ENCODE data around the gene POFUT2.
"Not testable (repeated sequence)": the region's sequence is repeated elsewhere in the genome, so short reads cannot be mapped to it uniquely, and the experiment has no call there.

POFUT2 gene

DNA sequence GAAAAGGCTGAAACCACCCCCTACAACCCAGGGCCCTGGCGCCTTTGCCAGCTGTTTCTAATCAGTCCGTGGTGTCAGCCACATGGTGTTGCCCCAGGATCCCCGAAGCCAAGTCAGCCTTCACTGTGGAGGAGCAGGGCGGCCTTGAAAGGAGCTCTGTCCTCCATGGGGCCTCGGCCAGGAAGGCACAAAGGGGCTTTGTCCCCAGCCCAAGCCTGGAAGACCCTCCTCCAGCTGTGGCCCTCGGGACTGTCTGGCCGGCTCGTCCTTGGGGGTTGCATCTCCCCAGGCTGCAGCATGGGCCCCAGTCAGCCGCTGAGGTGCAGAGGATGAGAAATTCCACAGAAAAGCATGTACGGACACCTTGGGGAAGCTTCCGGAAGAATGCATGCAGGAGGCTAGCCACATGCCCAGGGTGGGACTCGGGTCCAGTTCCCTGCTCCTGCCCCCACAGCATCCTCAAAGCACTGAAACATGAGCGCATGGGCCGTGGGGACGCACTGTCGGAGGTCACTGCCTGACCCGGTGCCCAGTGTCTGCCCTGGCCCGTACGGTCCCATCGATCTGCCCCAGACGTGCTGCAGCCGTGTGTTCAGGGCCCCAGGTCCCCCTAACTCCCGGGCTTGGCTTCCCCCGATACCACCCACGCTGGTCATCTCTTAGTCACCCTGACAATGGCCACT lies 38.6 kb upstream of the POFUT2 start:
- peak; percentile 77 for DNase-seq (ENCODE audit: low spot score)

DNA sequence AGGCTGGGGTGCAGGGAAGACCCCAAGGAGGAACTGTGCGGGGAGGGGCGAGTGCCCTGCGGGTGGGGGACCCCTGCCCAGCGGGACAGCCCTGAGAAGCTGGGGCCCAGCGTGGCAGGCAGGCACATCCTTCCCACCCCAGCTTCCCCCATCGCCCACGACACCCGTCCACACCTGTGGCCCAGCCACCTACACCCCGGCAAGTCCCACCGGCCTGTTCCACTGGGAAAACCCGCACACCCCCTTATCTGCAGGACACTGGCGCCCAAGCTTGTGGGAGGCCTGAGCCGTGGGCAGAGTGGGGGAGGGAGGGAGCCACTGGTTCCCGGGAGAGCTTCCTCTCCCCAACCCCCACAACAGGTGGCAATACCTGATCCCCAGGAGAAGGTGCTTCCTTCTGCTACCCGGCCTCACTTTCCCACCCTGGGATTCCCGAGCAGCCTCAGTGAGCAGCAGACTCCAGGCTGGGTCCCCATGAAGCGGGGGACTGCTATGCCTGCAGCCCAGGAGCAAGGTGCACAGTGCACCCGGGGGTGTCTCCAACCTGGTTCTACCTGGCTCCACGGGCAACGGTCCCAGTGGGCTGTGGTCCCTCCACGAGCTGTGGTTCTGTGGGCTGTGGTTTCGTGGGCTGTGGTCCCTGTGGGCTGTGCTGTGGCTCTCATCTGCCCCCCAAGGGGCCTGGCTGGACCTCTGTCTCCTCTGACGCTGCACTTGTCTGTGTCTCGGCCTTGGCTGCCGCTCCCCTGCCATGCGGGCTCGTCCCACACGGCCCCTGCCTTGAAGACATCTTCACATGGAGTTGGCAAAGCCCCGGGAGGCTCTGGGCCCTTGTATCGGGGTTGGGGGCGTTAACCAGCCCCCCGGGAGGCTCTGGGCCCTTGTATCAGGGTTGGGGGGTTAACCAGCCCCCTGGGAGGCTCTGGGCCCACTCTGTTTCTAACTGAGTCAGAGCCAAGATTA lies 37.8 kb upstream of the POFUT2 start:
- no peak for DNase-seq (ENCODE audit: low spot score)

DNA sequence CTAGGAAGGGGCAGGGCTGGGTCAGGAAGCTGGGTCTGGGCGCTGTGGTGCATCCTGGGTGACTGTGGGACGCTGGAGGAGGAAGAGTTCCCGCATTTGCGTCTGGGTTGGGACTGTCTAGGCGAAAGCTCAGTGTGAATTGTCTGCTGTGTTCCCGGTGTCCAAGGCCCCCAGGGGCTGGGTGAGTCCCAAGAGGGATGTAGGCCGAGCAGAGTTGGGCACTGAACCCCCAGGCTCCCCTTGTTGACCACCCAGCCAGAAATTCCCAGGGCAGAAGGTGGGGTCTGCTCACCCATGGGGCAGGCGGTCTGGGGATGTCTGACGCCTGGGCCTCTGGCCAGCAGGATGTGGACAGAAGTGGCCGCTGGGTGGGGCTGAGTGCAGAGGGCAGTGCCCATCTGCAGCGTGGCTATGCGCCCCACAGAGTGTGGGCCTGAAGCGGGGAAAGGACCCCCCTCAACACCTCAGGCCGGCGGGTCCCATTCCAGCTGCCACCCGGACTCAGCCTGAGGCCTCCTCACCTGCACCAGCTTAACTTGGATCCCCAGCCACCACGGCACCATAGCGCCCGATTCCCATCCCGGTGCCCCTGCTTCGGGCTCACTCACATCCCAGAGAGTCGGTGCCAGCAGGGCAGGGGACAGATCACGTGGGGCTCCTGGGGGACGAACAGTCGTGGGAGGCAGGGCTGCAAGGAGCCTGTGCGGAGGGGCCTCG lies 37.0 kb upstream of the POFUT2 start:
- DNase-seq (ENCODE audit: low spot score): no peak

DNA sequence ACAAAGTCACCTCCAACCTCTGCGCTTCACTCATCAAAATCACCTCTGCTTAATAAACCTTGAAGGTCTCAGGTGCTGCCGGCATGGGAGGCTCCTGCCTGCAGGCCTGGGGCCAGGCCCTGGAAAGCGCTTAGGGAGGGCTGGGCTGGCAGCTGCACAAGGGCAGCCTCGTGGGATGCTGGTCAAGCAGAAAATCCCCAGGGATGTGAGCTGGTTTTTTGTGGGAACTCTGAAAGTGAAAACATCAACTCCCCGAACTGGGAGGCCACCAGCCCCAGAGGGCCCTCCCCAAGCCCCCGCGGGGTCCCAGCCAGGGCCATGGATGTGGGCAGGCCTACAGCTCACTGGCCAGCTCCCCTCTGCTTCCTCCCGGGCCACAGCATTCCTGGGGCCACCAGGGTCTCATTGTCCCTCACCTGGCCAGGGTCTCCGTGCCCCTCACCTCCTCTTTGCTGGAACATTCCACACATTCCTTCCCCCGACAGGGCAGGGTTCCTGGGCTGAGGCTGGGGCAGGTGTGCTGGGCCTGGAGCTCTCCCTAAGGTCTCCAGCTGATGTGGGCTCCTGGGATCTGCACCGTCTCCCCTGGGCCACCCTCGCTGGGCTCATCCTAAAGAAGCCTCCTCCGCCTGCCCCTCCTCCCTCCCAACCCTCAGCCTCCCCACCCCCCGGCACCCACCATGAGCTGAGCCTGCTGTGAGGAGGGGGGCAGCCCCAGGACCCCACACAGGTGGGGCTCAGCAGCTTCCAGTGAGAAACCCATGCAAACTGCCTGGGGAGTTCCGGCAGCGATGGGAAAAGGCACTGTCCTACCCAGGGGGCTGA lies 36.0 kb upstream of the POFUT2 start:
- DNase-seq (ENCODE audit: low spot score): no peak

DNA sequence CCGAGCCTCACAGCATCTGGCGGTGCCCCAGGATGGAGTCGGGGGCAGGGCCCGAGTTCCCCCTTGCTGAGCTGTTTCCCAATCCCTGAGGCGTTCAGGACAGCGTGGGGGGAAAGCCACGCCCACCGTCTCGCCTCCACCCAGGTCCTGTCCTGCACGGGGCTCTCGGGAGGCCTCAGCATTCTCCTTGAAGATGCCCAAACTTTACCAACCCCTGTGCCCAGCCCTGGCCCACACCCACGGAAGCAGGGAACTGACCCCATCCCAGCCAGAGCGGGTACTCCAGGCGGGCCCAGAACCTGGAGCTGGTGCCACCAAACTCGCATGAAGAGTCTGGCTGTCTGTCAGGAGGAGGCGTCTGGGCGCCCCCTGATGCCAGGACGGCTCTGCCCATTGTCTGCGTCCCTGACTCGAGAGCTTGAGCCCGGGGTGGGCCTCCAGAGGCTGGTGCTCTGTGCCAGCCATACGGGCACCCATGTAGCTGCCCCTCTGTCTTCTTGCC lies 35.3 kb upstream of the POFUT2 start:
- peak; percentile 79 for DNase-seq (ENCODE audit: low spot score)

DNA sequence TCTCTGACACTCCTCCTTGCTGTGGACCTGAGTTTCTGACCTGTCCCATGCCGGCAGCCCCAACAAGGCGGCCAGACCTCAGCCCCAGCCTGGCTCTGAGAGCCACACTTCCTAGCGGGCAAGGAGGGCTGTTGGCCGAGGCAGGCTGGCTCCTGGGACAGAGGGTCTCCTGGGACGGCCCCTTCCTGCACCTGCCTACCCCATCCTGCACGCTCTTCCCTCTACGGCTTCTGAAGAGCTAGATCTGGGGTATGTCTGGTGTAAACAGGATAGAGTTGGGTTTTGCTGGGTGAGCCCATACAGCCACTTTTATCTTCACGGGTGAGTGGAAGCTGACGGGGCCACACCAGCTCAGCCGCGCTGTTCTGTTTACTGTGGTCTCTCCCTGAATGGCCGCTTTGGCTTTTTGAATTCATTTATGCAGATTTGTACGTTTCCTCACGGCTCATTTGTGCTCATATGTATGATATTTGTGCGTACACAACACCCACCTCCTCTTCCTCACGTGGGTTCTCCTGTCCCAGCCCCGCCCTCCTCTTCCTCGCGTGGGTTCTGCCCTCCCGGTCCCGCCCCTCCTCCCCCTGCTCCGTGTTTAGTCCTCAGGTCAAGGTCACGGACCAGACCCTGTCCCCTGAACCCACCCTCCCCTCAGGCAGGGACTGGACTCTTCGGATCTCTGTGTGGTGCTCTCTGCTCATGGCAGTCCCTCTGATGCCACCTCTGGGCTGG lies 34.7 kb upstream of the POFUT2 start:
- no peak for DNase-seq (ENCODE audit: low spot score)

DNA sequence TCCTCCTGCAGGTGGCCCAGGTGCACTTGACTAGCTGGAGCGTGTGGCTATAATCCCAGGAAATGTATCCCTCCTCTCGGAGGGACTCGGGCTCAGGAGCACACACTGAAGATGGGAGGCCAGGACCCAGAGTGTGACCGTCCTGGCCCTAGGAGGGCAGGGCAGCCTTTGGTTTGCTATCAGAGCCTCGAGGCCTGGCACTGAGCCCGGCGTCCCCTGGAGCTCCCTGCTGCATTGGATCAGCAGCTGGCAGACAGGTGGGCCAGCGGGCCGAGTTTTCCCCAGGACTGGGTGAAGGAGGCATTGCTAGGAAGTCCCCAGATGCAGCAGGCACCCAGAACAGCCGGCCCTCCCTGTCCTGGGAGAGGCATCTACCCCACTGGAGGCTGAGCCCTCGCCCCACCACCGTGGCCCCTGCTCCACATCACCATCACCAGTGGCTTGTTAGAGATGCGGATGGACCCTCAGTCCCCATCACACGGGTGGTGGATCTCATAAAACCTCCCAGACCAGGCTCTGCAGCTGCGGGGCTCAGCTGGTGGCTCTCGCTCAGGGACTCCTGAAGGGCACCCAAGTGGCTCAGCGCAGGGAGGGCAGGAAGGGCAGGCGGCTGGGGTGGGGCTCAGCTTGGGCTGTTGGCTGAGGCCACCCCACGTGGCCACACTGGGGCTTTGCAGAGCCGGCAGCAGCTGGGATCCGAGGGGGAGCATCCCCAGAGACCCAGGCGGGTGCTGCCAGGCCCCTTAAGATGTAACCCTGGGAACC lies 32.7 kb upstream of the POFUT2 start:
- peak; percentile 32 for DNase-seq (ENCODE audit: low spot score)

DNA sequence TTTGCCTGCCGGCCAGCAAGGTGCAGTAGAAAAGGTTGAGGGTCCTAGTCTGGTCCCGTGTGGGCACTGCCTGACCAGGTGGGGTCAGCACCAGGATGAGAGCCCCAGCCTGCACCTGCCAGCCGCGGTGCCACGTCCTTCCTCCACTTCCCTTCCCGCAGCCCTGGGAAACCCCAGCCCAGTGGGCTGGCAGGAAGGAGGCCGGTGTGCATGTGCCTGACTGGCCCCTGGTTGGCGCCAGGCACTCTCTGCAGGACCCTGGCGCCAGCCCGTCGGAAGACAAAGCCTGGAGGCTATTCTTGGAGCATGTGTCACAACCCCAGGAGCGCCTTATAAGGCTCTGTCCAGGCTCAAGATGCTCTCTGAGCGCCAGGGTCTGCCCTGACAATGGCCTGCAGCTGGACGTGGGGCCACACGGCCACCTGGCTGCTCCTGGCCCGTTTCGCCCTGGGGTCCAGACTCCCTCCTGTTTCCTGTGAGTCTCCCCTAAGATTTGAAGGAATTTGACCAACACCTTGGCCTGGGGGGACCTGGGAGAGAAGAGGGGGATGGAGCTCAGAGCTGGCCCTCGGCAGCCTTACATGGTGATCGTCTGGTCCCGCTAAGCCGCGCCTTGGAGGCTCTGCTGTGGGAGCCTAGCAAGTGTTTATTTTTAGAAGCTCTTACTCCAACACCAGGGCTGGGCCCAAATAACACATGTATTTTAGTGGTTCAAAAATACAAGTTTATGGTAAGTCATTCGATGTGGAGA lies 31.9 kb upstream of the POFUT2 start:
- DNase-seq (ENCODE audit: low spot score): peak; percentile 85

DNA sequence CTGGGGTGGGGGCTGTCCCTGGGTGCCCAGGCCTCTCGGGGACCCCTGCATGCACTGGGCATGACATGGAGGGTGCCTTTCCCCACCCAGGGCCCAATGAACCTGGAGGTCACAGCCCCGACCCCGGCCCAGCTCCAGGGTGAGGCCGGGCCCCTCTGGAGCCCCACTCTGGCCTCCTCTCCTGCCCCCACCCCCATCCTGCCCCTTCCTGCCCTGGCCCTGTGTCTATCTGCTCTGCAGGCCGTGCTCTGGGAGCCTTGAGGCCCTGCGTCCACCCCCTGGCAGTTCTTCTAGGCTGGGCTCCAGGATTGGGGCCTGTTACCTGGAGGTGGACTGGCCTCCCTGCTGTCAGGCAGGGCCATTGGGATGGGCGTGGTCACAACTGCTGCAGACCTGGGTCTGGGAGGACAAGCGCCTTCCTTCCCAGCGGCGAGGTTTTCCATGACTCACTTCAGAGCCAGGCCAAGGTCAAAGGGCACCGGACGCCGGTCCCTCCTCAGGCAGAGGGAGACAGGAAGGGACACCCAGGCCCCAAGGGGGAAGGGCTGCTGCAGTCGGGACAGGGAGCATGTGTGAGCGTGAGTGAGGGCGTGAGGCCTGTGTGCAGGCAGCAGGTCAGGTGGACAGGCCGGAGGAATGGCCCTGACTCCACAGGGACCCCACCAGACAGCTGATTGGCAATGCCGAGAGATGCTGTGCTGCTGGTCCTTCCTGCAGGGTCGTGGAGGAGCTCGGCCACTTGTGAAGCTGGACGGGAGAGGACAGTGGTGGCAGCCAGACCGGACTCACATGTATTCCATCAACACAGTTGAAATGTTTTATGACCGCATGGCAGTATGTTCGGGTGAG lies 31.1 kb upstream of the POFUT2 start:
- DNase-seq (ENCODE audit: low spot score): peak; percentile 52

DNA sequence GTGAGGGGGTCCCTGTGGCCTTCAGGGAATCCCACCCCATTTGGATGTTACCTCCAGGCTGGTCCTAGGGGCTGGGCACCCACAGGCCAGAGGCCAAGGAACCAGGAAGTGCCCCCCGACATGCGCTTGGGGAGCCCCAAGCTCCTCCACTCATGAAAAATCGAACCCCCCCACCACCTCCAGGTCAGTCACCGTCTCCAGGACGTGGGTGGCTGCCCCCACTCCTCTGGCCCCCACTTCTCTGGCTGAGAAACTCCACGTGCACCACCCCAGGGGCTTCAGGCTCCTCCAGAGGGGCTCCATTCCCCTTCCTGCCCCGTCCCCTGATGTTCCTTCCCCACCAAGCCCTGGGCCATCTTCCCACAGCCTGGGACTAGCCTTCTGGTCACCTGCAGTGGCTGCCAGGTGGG lies 30.5 kb upstream of the POFUT2 start:
- DNase-seq (ENCODE audit: low spot score): no peak

DNA sequence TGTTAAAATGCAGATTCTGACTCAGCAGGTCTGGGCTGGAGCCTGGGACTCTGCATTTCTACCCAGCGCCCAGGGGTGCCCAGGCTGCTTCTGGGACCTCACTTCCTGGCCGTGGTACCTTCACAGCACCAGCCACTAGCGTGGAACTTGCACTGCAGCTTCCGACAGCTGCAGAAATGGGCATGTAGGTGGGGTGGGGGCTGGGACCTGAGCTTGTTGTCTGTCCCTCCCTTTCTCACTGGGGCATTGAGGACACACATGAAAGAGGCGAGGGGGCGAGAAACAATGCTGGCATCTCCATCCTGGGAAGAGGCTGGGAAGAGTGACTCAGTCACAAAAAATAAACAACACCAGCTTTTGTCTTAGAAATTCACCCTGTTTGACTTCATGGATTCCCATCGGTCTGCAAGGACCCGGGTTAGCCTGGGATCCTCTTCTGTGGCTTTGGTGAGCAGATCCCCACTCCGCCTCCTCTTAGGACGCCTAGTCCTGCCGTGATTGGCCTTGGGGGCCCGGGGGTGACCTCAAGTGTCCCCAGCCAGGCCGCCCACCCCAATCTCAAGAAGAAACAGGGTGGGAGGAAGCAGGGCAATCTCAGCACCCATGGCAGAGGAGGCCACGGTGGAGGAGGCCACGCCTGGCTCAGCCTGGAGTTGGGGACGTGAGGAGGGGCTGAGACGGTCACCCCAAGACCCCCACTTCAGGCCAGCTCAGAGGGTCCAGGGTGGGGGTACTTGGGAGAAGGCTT lies 29.9 kb upstream of the POFUT2 start:
- peak; percentile 75 for DNase-seq (ENCODE audit: low spot score)

DNA sequence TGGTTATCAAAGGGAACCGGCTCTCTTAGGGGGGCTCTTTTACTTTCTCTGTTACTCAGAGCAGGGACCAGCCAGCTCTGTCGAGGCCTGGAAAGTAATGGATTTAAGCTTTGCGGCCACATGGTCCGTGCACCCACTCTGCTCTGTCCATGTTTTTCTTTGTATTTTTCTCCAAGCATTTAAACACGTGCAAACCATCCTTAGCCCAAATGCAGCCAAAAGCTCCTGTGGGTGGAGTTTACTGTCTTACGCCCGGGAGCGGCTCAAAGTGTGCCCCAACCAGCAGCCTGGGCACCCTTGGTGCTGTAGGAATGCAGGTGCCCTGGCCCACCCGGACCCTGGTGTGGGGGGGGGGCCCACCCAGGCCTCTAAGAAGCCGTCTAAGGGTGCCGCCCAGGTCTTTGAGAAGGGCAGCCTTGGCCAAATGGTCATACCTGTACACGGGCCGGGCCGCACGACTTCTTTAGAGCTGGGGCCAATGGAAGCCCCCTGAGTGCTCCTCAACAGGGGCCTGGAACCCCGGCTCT lies 29.2 kb upstream of the POFUT2 start:
- DNase-seq (ENCODE audit: low spot score): no peak

DNA sequence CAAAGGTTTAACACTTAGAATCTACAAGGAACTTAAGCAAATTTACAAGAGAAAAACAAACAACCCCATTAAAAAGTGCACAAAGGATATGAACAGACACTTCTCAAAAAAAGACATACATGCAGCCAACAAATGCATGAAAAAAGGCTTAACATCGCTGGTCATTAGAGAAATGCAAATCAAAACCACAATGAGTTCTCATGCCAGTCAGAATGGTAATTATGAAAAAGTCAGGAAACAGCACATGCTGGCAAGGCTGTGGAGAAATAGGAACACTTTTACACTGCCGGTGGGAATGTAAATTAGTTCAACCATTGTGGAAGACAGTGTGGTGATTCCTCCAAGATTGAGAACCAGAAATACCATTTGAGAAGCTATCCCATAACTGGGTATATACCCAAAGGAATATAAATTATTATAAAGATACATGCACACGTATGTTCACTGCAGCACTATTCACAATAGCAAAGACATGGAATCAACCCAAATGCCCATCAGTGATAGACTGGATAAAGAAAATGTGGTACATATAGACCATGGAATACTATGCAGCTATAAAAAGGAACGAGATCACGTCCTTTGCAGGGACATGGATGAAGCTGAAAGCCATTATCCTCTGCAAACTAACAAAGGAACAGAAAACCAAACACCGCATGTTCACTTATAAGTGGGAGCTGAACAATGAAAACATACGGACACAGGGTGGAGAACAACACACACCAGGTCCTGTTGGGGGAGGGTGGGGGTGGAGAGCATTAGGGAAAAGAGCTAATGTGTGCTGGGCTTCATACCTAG lies 28.2 kb upstream of the POFUT2 start:
- DNase-seq (ENCODE audit: low spot score): not testable (repeated sequence)

DNA sequence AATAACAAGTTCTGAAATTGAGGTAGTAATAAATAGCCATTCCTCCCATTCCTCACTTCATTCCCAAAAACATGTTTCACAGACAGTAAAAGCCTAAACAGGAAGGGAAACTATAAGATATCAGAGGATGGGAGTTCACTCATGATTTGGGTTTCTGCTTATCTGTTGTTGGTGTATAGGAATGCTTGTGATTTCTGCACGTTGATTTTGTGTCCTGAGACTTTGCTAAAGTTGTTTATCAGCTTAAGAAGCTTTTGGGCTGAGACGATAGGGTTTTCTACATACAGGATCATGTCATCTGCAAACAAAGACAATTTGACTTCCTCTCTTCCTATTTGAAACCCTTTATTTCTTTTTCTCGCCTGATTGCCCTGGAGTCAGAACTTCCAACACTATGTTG lies 26.0 kb upstream of the POFUT2 start:
- DNase-seq (ENCODE audit: low spot score): no peak

DNA sequence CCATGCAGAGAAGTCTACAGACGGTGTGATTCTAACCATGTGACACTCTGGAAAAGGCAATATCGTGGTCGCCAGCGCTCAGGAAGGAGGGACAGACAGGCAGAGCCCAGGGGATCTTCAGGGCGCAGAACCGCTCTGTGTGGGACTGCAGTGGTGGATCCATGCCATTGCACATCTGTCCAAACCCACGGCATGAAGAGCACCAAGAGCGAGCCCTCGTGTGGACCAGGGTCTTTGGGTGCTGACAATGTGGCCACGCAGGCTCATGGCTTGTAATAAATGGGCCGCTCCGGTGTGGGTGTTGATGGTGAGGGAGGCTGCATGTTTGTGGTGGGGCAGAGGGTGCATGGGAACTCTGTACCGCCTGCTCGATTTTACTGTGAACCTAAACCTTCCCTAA lies 25.3 kb upstream of the POFUT2 start:
- no peak for DNase-seq (ENCODE audit: low spot score)

DNA sequence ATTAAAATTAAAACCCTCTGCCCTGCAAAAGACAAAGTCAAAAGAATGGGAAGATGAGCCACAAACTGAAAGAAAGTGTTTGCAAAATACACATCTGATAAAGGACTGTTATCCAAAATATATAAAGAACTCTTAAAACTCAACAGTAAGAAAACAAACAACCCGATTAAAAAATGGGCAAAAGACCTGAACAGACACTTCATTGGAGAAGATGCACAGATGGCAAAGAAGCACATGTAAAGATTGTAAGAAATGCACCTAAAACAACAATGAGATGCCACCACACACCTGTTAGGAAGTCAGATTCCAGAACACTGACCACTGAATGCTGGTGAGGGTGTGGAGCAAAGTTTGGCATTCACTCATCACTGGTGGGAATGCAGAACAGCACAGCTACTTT lies 24.6 kb upstream of the POFUT2 start:
- no peak for DNase-seq (ENCODE audit: low spot score)

DNA sequence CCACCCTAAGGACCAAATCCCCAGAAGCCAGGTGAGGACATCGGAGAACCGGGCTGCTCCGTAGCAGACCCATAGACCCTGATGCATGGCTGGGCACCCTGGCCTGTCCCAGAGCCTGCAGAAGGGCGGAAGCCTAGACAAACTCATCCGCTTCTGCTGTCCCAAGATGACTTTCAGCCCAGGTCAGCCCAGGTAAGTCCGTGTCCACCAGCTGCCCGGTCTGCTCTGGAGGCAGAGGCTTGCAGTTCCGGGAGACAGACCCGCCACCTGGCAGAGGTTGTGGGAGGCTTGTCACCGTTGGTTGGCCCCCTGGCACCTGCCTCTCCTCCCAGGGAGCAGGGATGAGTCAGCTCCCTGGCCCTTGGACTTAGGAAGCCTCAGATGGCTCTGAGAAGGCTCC lies 22.8 kb upstream of the POFUT2 start:
- no peak for DNase-seq (ENCODE audit: low spot score)

Measured in AG08395 (cell line).